Stimulated activated CD4-positive, alpha-beta T cell treated with anti-CD3 and anti-CD28 coated beads, Interleukin-1b, Interleukin-23, amount 100 ng/mL, for 24 hours (primary cell): ENCODE data around the gene DDX27.
"Not testable (repeated sequence)": the region's sequence is repeated elsewhere in the genome, so short reads cannot be mapped to it uniquely, and the experiment has no call there.

Source experiments
- DNase-seq, 4 experiments: peaks; one replicate each; pipeline ENCODE4 v3.0.0-alpha.2; 2020; ENCODE audit warnings: low read depth in 4 of 4, low spot score in 1 of 4

DDX27 gene, protein sequence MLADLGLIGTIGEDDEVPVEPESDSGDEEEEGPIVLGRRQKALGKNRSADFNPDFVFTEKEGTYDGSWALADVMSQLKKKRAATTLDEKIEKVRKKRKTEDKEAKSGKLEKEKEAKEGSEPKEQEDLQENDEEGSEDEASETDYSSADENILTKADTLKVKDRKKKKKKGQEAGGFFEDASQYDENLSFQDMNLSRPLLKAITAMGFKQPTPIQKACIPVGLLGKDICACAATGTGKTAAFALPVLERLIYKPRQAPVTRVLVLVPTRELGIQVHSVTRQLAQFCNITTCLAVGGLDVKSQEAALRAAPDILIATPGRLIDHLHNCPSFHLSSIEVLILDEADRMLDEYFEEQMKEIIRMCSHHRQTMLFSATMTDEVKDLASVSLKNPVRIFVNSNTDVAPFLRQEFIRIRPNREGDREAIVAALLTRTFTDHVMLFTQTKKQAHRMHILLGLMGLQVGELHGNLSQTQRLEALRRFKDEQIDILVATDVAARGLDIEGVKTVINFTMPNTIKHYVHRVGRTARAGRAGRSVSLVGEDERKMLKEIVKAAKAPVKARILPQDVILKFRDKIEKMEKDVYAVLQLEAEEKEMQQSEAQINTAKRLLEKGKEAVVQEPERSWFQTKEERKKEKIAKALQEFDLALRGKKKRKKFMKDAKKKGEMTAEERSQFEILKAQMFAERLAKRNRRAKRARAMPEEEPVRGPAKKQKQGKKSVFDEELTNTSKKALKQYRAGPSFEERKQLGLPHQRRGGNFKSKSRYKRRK

GRCh38 chr20:49219091-49219923 is at the start of gene DDX27:
Gene DDX27 (plus strand): TSS chr20:49219416. CDS start chr20:49219449, 33 bp downstream.
- peak; percentile 84 to 93 (median 92) for DNase-seq

GRCh38 chr20:49169547-49169946 is 49.7 kb upstream of the DDX27 start:
- DNase-seq = no peak

GRCh38 chr20:49170714-49171113 is 48.5 kb upstream of the DDX27 start:
- no peak for DNase-seq

- DNase-seq = no peak
Observed at GRCh38 chr20:49171909-49172308, 47.3 kb upstream of the DDX27 start.

GRCh38 chr20:49172413-49172812 is 46.8 kb upstream of the DDX27 start:
- DNase-seq = no peak

GRCh38 chr20:49174183-49174582 is 45.0 kb upstream of the DDX27 start:
- DNase-seq = no peak

DNA sequence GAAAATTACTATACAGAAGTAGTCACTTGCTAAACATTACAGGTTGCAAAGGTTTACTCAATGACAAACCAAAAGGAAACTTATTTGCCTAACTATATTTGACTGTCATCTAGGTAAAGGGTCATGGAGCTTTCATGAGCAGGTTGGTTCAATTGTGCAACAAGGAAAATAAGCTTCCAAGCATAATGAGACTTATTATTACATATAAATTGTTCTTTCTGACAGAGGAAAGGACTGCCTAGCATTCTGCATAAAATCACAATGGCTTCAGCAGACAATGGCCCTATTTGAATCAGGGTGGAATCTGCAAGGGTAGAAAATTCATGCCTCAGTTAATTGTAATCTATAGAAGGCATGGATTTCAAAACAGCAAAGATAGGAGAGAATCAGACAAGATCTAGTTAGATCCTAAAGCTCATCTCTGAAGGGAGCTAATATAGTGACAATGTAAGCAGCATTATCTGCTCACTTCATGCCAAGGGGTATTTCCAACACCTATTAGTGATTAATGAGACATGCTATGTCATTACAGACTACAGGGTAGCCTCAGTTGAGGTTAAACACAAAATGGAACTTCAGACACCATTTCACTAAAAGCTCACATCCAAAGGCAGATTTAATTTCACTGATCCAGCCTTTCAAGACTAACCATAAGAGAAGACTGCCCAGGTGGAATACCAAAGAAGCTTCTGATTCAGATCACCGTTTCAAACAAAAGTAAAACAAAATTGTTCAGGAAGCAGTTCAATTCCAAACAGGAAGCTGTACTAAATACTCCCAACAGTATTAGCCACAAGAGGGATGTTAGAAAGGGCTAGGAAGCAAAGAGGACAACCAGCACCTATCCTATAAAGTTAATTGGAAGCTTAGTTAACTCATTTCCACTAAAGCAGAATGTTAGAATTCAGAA is 39.6 kb upstream of the DDX27 start:
- DNase-seq = no peak

GRCh38 chr20:49181265-49181877 is 37.8 kb upstream of the DDX27 start:
- no peak for DNase-seq

DNA sequence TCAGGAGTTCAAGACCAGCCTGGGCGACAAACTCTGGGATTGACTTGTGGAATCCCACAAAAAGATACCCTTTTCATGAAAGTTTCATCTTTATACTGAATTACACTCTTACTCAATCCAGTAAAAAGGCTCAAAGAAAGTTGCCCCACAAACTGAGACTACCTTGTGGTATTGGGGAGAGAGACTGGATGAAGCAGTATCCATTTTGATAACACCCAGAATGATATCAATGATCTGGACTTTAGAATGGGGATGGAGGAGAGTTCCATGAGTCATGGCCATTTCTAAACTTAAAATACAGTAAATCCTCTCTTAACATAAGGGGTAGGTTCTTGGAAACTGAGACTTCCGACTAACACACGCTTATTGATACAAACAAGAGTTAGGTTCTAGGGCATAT is 35.8 kb upstream of the DDX27 start:
- DNase-seq = no peak

DNA sequence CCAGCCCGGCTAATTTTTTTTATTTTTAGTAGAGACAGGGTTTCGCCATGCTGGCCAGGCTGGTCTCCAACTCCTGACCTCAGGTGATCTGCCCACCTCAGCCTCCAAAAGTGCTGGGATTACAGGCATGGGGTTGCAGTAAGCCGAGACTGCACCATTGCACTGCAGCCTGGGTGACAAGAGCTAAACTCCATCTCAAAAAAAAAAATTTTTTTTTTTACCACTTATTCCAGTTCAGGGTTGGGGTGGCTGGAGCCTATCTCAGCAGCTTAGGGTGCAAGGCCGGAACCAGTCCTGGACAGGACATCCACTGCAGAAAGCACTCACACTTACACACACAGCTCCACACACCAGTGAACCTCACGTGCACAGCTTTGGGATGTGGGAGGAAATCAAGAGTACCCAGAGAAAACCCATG is 35.1 kb upstream of the DDX27 start:
- DNase-seq = not testable (repeated sequence)

- DNase-seq = no peak
Observed at GRCh38 chr20:49184691-49185070, 34.5 kb upstream of the DDX27 start.

DNA sequence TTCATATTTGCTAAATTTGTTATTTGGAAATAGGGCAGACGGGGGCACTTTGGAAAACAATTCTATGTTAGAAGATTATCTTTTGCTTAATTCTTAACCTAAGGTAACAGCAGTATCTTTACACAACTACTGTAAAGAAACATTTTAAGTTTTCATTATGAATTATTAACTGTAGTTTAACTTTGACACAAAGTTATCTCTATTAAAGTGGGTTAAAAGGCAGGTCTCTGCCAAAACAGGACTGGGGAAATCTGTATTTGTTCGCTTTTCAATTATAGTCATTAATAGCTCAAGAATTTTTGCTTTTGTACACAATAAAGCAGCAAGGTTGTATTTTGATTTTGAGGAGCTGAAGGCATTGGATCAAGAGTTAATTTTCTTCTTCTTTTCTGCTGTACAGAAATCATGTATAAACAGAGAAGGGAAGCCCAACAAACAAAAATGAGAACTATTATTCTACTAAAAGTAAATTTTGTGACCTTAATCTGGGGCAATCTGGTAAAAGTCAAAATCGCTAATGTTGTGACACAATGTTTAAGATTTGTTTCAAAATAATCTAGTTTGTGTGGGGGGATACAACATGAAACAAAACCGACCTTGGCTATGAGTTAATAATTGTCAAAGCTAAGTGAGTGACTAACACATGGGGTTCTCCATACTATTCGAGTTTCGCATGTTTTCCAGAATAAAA is 34.0 kb upstream of the DDX27 start:
- no peak for DNase-seq

DNA sequence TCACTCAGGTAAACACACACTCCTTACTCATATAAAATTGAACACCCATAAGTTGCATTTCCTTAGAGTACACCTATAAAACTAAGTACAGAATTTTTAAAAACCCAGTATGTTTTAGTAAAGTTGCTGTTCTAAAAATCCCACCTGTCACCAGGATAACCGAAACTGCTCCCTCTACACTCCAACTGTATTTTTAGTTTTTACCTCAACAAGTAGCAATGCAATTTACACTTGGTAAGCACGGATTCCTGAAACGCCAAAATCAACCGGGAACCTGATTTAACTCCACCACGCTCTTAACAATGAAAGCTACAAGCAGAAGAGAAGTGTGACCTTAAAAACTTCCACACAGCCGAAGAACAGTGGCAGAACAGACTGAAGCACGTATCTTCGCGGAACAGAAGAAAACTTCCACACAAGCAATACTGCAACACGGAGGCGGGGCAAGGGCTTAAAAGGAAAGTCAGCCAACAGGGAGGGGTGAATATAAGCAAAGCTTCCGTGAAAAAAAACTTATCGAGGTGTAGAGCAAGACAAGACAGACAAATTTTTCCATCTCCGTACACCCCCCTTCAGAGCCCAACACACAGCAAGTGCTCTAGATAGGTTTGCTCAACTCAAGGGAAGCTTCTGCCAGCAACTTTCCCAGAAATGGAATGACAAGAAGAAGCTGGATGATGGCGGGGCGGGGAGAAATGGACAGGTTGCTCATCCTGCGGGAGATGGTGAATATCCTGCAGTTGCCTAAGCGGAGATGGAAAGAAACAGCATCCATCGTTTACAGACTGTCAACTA is 32.5 kb upstream of the DDX27 start:
- peak; percentile 18 to 65 (median 42) for DNase-seq

DNA sequence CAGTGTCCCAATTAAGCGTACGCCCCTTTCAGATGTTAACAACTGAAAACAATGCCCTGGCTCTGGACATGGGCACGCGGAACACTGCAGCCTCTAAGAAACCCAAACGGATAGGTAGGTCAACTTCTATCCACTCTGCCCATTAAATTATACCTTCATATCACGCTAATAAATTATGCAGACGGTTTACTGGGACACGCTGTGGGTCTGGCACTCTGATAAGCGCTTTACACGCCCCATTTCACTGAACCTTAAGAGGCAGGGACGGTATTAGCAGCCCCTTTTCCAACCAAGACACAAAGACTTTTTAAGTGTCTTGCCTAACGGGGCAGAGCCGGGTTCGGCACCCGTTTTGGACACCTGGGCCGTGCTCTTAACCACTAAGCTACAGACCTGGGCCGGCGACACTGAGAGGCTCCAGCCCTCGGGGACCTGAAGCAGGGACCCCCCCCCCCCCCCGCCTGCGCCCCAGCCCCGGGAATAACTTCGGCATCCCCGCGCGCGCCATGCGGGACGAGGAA is 31.8 kb upstream of the DDX27 start:
- peak in 1 of 4 experiments; percentile 24 for DNase-seq

DNA sequence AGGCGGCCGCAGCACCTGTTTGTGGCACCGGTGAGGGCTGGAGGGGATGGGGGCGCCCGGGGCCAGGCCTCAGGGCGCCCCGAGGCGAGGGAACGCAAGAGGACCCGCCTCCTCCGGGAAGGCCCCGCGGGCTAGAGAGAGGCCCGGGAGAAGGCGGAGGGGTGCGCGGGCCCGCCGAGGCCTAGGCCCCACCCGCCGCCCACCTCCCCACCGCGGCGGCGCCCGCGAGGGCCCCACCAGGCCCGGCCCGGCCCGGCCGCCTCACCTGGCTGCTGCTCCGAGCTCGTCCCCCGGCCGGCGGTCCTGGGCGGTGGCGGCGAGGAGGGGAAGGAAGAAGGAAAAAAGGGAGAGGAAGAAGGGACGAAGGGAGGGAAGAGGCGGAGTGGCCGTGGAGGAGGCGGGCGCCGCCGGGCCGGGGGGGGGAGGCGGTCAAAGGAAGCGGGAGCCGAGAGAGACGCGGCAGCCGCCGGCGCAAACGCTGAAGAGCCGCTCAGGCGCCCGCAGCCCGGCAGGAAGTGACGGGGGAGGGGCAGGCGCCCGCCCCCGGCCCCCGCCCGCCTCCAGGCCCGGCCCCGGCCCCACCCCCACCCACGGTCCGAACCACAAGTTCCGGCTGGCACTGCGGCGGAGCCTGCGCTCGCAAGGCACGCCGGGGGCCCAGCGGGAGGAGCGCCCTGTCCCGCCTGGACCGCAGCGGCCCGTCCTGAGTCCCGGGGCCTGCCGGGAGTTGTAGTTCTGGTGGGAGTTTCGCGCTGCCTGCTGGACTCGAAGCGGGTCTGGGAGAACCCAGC is 31.2 kb upstream of the DDX27 start, which contains the start of gene STAU1:
Gene STAU1 (minus strand): TSS at position 484 of the 791 bp plus-strand sequence. CDS start 22,133 bp downstream, outside the sequence.
- DNase-seq = peak; percentile 81 to 92 (median 84)

DNA sequence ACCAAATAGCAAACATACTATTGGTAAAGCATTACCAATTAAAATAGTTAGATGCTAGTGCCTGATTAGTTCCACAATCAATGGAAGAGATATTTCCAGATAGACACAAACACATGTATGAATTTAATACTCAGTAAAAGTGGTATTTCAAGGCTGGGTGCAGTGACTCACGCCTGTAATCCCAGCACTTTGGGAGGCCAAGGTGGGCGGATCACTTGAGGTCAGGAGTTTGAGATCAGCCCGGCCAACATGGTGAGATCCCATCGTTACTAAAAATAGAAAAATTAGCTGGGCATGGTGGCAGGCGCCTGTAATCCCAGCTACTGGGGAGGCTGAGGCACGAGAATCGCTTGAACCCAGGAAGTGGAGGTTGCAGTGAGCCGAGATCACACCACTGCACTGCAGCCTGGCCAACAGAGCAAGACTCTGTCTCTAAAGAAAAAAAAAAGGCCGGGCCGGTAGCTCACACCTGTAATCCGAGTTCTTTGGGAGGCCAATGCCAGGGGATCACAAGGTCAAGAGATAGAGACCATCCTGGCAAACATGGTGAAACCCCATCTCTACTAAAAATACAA is 26.2 kb upstream of the DDX27 start:
- DNase-seq = not testable (repeated sequence)

GRCh38 chr20:49199729-49200293 is 19.4 kb upstream of the DDX27 start:
- no peak for DNase-seq
